ENCODE data around the gene SNRNP70.

Gene SNRNP70

GRCh38 chr19:49106648-49107135, 21.4 kb downstream of the SNRNP70 start:
- Mint-ChIP-seq H3K27ac (peak overlapping the region; percentile 36), H3K4me3 (no peak overlapping the region), H3K4me1 (peaks cover 50% of the 10 kb centered on the region), H3K9me3 (no peaks in the 10 kb centered on the region), H3K36me3 (ENCODE audit: low read depth) (peaks cover 41% of the 10 kb centered on the region), H3K27me3 (ENCODE audit: low read depth, poor library complexity) (peaks cover 2% of the 10 kb centered on the region)
- TF ChIP-seq, protein P1, sequence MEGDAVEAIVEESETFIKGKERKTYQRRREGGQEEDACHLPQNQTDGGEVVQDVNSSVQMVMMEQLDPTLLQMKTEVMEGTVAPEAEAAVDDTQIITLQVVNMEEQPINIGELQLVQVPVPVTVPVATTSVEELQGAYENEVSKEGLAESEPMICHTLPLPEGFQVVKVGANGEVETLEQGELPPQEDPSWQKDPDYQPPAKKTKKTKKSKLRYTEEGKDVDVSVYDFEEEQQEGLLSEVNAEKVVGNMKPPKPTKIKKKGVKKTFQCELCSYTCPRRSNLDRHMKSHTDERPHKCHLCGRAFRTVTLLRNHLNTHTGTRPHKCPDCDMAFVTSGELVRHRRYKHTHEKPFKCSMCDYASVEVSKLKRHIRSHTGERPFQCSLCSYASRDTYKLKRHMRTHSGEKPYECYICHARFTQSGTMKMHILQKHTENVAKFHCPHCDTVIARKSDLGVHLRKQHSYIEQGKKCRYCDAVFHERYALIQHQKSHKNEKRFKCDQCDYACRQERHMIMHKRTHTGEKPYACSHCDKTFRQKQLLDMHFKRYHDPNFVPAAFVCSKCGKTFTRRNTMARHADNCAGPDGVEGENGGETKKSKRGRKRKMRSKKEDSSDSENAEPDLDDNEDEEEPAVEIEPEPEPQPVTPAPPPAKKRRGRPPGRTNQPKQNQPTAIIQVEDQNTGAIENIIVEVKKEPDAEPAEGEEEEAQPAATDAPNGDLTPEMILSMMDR (IDR thresholded peaks at IDR 0.05), result peak; percentile 75
- peak; percentile 73 for DNase-seq

GRCh38 chr19:49107625-49108459, 22.6 kb downstream of the SNRNP70 start:
- TF ChIP-seq, protein P1 (IDR thresholded peaks at IDR 0.05), result no peak
- Mint-ChIP-seq H3K36me3 (ENCODE audit: low read depth) (peaks cover 41% of the 10 kb centered on the region), H3K4me3 (no peak overlapping the region), H3K27me3 (ENCODE audit: low read depth, poor library complexity) (no peaks in the 10 kb centered on the region), H3K27ac (no peak overlapping the region), H3K4me1 (peaks cover 45% of the 10 kb centered on the region), H3K9me3 (no peaks in the 10 kb centered on the region)
- no peak for DNase-seq

DNA sequence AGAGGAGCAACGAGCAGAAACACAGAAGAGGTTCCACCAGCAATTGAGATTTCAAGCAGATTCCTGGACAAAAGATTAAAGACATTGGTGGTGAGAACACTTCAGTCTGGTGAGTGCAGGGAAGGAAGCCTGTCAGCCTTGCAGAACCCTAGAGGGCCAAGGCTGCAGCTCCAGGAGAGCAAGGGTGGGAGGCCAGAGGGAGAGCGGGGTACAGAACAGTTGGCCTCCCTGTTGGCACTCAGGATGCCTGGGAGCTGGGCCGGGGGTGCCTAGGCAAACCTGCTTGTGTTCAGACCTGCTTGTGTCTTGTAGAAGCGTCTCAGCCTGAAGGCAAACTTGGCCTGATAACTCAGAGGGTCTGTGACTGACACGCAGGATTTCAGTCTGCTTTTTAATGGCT, 23.8 kb downstream of the SNRNP70 start:
- peak overlapping the region; percentile 92 for H3K27ac Mint-ChIP-seq
- no peaks in the 10 kb centered on the region for H3K9me3 Mint-ChIP-seq
- no peak overlapping the region for H3K4me3 Mint-ChIP-seq
- TF ChIP-seq, protein P1 (IDR thresholded peaks at IDR 0.05), result no peak
- peaks cover 41% of the 10 kb centered on the region for H3K36me3 Mint-ChIP-seq (ENCODE audit: low read depth)
- peaks cover 8% of the 10 kb centered on the region for H3K27me3 Mint-ChIP-seq (ENCODE audit: low read depth, poor library complexity)
- peaks cover 44% of the 10 kb centered on the region for H3K4me1 Mint-ChIP-seq
- no peak for DNase-seq

DNA sequence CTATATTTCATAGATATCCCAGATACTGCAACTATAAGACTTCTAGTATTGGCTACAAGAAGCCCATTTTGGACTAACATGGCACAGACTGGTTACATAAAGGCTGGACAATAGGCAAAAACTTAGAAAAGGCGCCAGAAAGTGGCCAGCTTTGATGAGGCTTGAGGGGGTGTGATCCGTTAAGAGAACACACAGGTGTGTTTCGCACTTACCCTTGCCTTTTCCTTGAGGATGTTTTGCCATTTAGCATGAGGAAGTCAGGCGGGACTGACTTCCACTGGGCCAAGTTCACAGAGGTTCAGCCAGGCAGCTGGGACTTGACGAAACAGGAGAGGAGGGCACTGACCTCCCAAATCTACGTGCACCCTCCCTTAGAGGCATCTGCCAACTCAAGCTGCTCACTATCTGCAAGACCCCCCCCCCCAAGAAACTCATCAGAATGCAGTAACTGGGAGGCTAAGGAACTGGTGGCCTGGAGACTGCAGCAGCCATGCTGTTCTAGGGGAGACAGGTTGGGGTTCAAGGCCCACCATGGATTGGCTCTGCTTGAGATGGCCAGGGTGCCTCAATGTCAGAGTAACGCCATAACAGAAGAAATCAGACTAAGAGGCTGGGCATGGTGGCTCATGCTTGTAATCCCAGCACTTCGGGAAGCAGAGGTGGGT, 24.4 kb downstream of the SNRNP70 start:
- no peak for DNase-seq
- TF ChIP-seq, protein P1 (IDR thresholded peaks at IDR 0.05), result no peak
- Mint-ChIP-seq H3K4me1 (peaks cover 38% of the 10 kb centered on the region), H3K27me3 (ENCODE audit: low read depth, poor library complexity) (peaks cover 8% of the 10 kb centered on the region), H3K36me3 (ENCODE audit: low read depth) (peaks cover 41% of the 10 kb centered on the region), H3K9me3 (no peaks in the 10 kb centered on the region), H3K4me3 (no peak overlapping the region), H3K27ac (peak overlapping the region; percentile 92)

GRCh38 chr19:49110567-49110966, 25.3 kb downstream of the SNRNP70 start:
- Mint-ChIP-seq H3K4me3 (no peak overlapping the region), H3K36me3 (ENCODE audit: low read depth) (peaks cover 34% of the 10 kb centered on the region), H3K9me3 (no peaks in the 10 kb centered on the region), H3K27ac (no peak overlapping the region), H3K27me3 (ENCODE audit: low read depth, poor library complexity) (peaks cover 8% of the 10 kb centered on the region), H3K4me1 (peaks cover 36% of the 10 kb centered on the region)
- TF ChIP-seq, protein P1 (IDR thresholded peaks at IDR 0.05), result no peak
- DNase-seq, result no peak
